Measurements from ENCODE around the gene SORBS1. TPM values are rescaled to one million over a fixed set of nuclear protein-coding genes. Genes with fewer than 3 reads are reported as not detected.

SORBS1 gene
- total RNA-seq, 1 experiment from 2014 or later, result 0.56 TPM

GRCh38 chr10:95540514-95541052 lies 20.6 kb downstream of the SORBS1 start:
- H3K27ac ChIP-seq (ENCODE audit: low read depth, low read length, poor library complexity, severe bottlenecking), result no peak overlapping the region
- CTCF ChIA-PET, result no interaction called here
- BruUV-seq (replicated peaks), result no TSS peak

GRCh38 chr10:95539560-95540284 lies 21.4 kb downstream of the SORBS1 start:
- Histone ChIP-seq H3K4me1 (ENCODE audit: insufficient read depth, low read length, poor library complexity, severe bottlenecking) (no peaks in the 10 kb centered on the region), H3K36me3 (ENCODE audit: insufficient read depth, low read length, poor library complexity, severe bottlenecking) (no peaks in the 10 kb centered on the region), H3K9me3 (ENCODE audit: low read depth, low read length, poor library complexity, severe bottlenecking) (no peaks in the 10 kb centered on the region), H3K27me3 (replicated peaks; ENCODE audit: insufficient read depth, low read depth, low read length, poor library complexity) (no peaks in the 10 kb centered on the region), H3K27ac (ENCODE audit: low read depth, low read length, poor library complexity, severe bottlenecking) (no peak overlapping the region), H3K4me3 (ENCODE audit: low read depth, low read length, poor library complexity, severe bottlenecking) (no peak overlapping the region)
- no peak for DNase-seq (ENCODE audit: low spot score)
- no peak for TF ChIP-seq EZH2 (IDR thresholded peaks at IDR 0.05; ENCODE audit: borderline replicate concordance, low read depth, low read length, poor library complexity, severe bottlenecking)
- no peak for TF ChIP-seq CTCF (conservative IDR thresholded peaks at IDR 0.05; ENCODE audit: low read depth, low read length)
- POLR2A ChIA-PET (ENCODE audit: low non-redundant PET), result no interaction called here
- intact Hi-C loops (cut with micrococcal nuclease; ENCODE audit: unreplicated experiment), result no loop called here
- CTCF ChIA-PET, result no interaction called here
- no TSS peak for BruUV-seq (replicated peaks)

More at GRCh38 chr10:95540514-95541052, 20.6 kb downstream of the SORBS1 start:
- intact Hi-C loops (cut with micrococcal nuclease; ENCODE audit: unreplicated experiment), result no loop called here
- no peak overlapping the region for H3K4me3 ChIP-seq (ENCODE audit: low read depth, low read length, poor library complexity, severe bottlenecking)
- H3K9me3 ChIP-seq (ENCODE audit: low read depth, low read length, poor library complexity, severe bottlenecking), result no peaks in the 10 kb centered on the region
- no peaks in the 10 kb centered on the region for H3K36me3 ChIP-seq (ENCODE audit: insufficient read depth, low read length, poor library complexity, severe bottlenecking)
- no peaks in the 10 kb centered on the region for H3K27me3 ChIP-seq (replicated peaks; ENCODE audit: insufficient read depth, low read depth, low read length, poor library complexity)
- POLR2A ChIA-PET (ENCODE audit: low non-redundant PET), result no interaction called here
- H3K4me1 ChIP-seq (ENCODE audit: insufficient read depth, low read length, poor library complexity, severe bottlenecking), result no peaks in the 10 kb centered on the region
- no peak for TF ChIP-seq EZH2 (IDR thresholded peaks at IDR 0.05; ENCODE audit: borderline replicate concordance, low read depth, low read length, poor library complexity, severe bottlenecking)
- no peak for TF ChIP-seq CTCF (conservative IDR thresholded peaks at IDR 0.05; ENCODE audit: low read depth, low read length)
- no peak for DNase-seq (ENCODE audit: low spot score)

- Histone ChIP-seq H3K27me3 (replicated peaks; ENCODE audit: insufficient read depth, low read depth, low read length, poor library complexity) (no peaks in the 10 kb centered on the region), H3K36me3 (ENCODE audit: insufficient read depth, low read length, poor library complexity, severe bottlenecking) (no peaks in the 10 kb centered on the region), H3K9me3 (ENCODE audit: low read depth, low read length, poor library complexity, severe bottlenecking) (no peaks in the 10 kb centered on the region), H3K4me3 (ENCODE audit: low read depth, low read length, poor library complexity, severe bottlenecking) (no peak overlapping the region), H3K4me1 (ENCODE audit: insufficient read depth, low read length, poor library complexity, severe bottlenecking) (no peaks in the 10 kb centered on the region), H3K27ac (ENCODE audit: low read depth, low read length, poor library complexity, severe bottlenecking) (no peak overlapping the region)
- no peak for DNase-seq (ENCODE audit: low spot score)
- TF ChIP-seq CTCF (conservative IDR thresholded peaks at IDR 0.05; ENCODE audit: low read depth, low read length) (no peak), EZH2 (IDR thresholded peaks at IDR 0.05; ENCODE audit: borderline replicate concordance, low read depth, low read length, poor library complexity, severe bottlenecking) (no peak)
- ChIA-PET POLR2A (ENCODE audit: low non-redundant PET) (no interaction called here), CTCF (no interaction called here)
- BruUV-seq (replicated peaks), result no TSS peak
- intact Hi-C loops (cut with micrococcal nuclease; ENCODE audit: unreplicated experiment), result no loop called here
These were observed 22.8 kb downstream of the SORBS1 start for GRCh38 chr10:95538412-95538811.

All from A673 (cell line).